Suprapubic skin (tissue), 4 donors: ENCODE results near the gene ZNF564. TPM values are rescaled to one million over a fixed set of nuclear protein-coding genes. Genes with fewer than 3 reads are reported as not detected.
"Not testable (repeated sequence)": the region's sequence is repeated elsewhere in the genome, so short reads cannot be mapped to it uniquely, and the experiment has no call there.

Experiments
- DNase-seq, 2 donors: peaks; one replicate each; pipeline ENCODE4 v3.0.0-alpha.2; 2019; ENCODE audit warnings: low spot score in 2 of 2
- H3K27ac ChIP-seq: fragments of 200-600 bp; sonication (generic); one replicate; pipeline ENCODE4 v1.5.1; 2019
- H3K27me3 ChIP-seq: fragments of 200-600 bp; sonication (generic); one replicate; pipeline ENCODE4 v1.5.1; 2019
- H3K36me3 ChIP-seq: fragments of 200-600 bp; sonication (generic); one replicate; pipeline ENCODE4 v1.5.1; 2019
- H3K4me1 ChIP-seq: fragments of 200-600 bp; sonication (generic); one replicate; pipeline ENCODE4 v1.5.1; 2019
- H3K4me3 ChIP-seq: fragments of 200-600 bp; sonication (generic); one replicate; pipeline ENCODE4 v1.5.1; 2019; ENCODE audit warnings: mild to moderate bottlenecking
- H3K9me3 ChIP-seq: fragments of 200-600 bp; sonication (generic); one replicate; pipeline ENCODE4 v1.5.1; 2019
- CTCF ChIP-seq, 2 donors: fragments of 200-600 bp in 1 of 2; fragments of 450-650 bp in 1 of 2; sonication (generic) in 1 of 2; IDR thresholded peaks; one replicate each; pipeline ENCODE4 v1.5.1; 2016 to 2019; ENCODE audit warnings: antibody characterized with exemption in 2 of 2, mild to moderate bottlenecking in 1 of 2, moderate library complexity in 1 of 2
- EP300 ChIP-seq: sonication (generic); formaldehyde crosslinking; IDR thresholded peaks from one replicate; pipeline ENCODE4 v1.6.1; 2017; ENCODE audit warnings: antibody characterized with exemption
- POLR2A ChIP-seq, 2 donors: fragments of 450-650 bp; IDR thresholded peaks; one replicate each; pipeline ENCODE4 v1.6.1; 2017; ENCODE audit warnings: antibody characterized with exemption in 2 of 2, mild to moderate bottlenecking in 2 of 2, moderate library complexity in 2 of 2
- POLR2AphosphoS5 ChIP-seq, 3 donors: sonication (generic); formaldehyde crosslinking; IDR thresholded peaks; one replicate each; pipeline ENCODE4 v1.6.1; 2017; ENCODE audit warnings: antibody characterized with exemption in 3 of 3
- WGBS: methylation state at CpG from one replicate; pipeline ENCODE4 v1.1.5; 2018; 5-methylcytosine and 5-hydroxymethylcytosine counted together
- total RNA-seq, 4 donors: library from RNA; depleted of rRNA; stranded (reverse); fragments of >200 nt; gene quantifications; one replicate each; pipeline ENCODE4 v1.1.0, GENCODE V29; 2016

The ZNF564 gene
- total RNA-seq, 4 donors from 2014 or later = 5.6 to 17.4 (median 7.6) TPM

- no peak overlapping the region for H3K4me3 ChIP-seq
- TF ChIP-seq EP300 (no peak), POLR2A (IDR thresholded peaks at IDR 0.05) (no peak), POLR2AphosphoS5 (IDR thresholded peaks at IDR 0.05) (no peak), CTCF (IDR thresholded peaks at IDR 0.05) (no peak)
- no peaks in the 10 kb centered on the region for H3K4me1 ChIP-seq
- peaks cover 13% of the 10 kb centered on the region for H3K9me3 ChIP-seq
- DNase-seq = no peak
- WGBS = 95% methylated on average over 11 of the region's 11 CpGs
- H3K36me3 ChIP-seq = peaks cover 56% of the 10 kb centered on the region
- H3K27ac ChIP-seq = no peak overlapping the region
- no peaks in the 10 kb centered on the region for H3K27me3 ChIP-seq
Measured at GRCh38 chr19:12580180-12580694, 29.0 kb upstream of the ZNF564 start.

GRCh38 chr19:12578641-12579040, 27.4 kb upstream of the ZNF564 start:
- TF ChIP-seq POLR2A (IDR thresholded peaks at IDR 0.05) = no peak
- no peak for TF ChIP-seq EP300
- TF ChIP-seq POLR2AphosphoS5 (IDR thresholded peaks at IDR 0.05) = no peak
- TF ChIP-seq CTCF (IDR thresholded peaks at IDR 0.05) = no peak
- Histone ChIP-seq H3K36me3 (peaks cover 56% of the 10 kb centered on the region), H3K9me3 (peaks cover 13% of the 10 kb centered on the region), H3K27me3 (no peaks in the 10 kb centered on the region), H3K27ac (no peak overlapping the region), H3K4me3 (no peak overlapping the region), H3K4me1 (no peaks in the 10 kb centered on the region)
- 94% methylated on average over 10 of the region's 10 CpGs for WGBS
- no peak for DNase-seq

GRCh38 chr19:12574036-12574435, 22.8 kb upstream of the ZNF564 start:
- no peaks in the 10 kb centered on the region for H3K9me3 ChIP-seq
- no peak for DNase-seq
- 55% methylated on average over 7 of the region's 7 CpGs for WGBS
- H3K4me1 ChIP-seq = no peaks in the 10 kb centered on the region
- H3K27me3 ChIP-seq = no peaks in the 10 kb centered on the region
- H3K27ac ChIP-seq = no peak overlapping the region
- TF ChIP-seq POLR2A (IDR thresholded peaks at IDR 0.05) = no peak
- no peak for TF ChIP-seq EP300
- no peak for TF ChIP-seq POLR2AphosphoS5 (IDR thresholded peaks at IDR 0.05)
- TF ChIP-seq CTCF (IDR thresholded peaks at IDR 0.05) = no peak
- no peak overlapping the region for H3K4me3 ChIP-seq
- H3K36me3 ChIP-seq = peaks cover 15% of the 10 kb centered on the region

GRCh38 chr19:12567951-12568350, 16.7 kb upstream of the ZNF564 start:
- no peak for DNase-seq
- H3K27me3 ChIP-seq = no peaks in the 10 kb centered on the region
- H3K27ac ChIP-seq = no peak overlapping the region
- no peaks in the 10 kb centered on the region for H3K9me3 ChIP-seq
- no peaks in the 10 kb centered on the region for H3K36me3 ChIP-seq
- 81% methylated on average over 4 of the region's 4 CpGs for WGBS
- no peak overlapping the region for H3K4me3 ChIP-seq
- H3K4me1 ChIP-seq = peaks cover 7% of the 10 kb centered on the region
- no peak for TF ChIP-seq POLR2AphosphoS5 (IDR thresholded peaks at IDR 0.05)
- TF ChIP-seq EP300 = no peak
- TF ChIP-seq POLR2A (IDR thresholded peaks at IDR 0.05) = no peak
- TF ChIP-seq CTCF (IDR thresholded peaks at IDR 0.05) = no peak

GRCh38 chr19:12566380-12566779, 15.1 kb upstream of the ZNF564 start:
- not testable (repeated sequence) for H3K27me3 ChIP-seq, H3K27ac ChIP-seq, DNase-seq, H3K9me3 ChIP-seq, H3K4me3 ChIP-seq, H3K4me1 ChIP-seq, H3K36me3 ChIP-seq
- WGBS = 89% methylated on average over 5 of the region's 5 CpGs
